ENCODE results near the gene PEMT. TPM values are rescaled to one million over a fixed set of nuclear protein-coding genes. Genes with fewer than 3 reads are reported as not detected.

Gene PEMT
- total RNA-seq, 3 donors from 2014 or later (not counting 1 experiment from before 2014, with no cell fraction given): 10.3 to 13.6 (median 12.6) TPM

- Mint-ChIP-seq H3K9me3 (no peaks in the 10 kb centered on the region), H3K4me1 (peaks cover 0 to 16% of the 10 kb centered on the region in 2 donors), H3K27me3 (ENCODE audit: low read depth in 2 of 2) (no peaks in the 10 kb centered on the region), H3K4me3 (no peak overlapping the region), H3K36me3 (no peaks in the 10 kb centered on the region), H3K27ac (no peak overlapping the region)
- no peaks in the 10 kb centered on the region for H3K27me3 ChIP-seq (ENCODE audit: control insufficient read depth, insufficient read depth, low read length)
- DNase-seq (no peak), ATAC-seq (no peak)
- TF ChIP-seq CTCF (IDR thresholded peaks at IDR 0.05): no peak
- no peaks in the 10 kb centered on the region for H3K36me3 ChIP-seq (ENCODE audit: control insufficient read depth, insufficient read depth, low read length)
- no peak overlapping the region for H3K4me3 ChIP-seq (ENCODE audit: low read length)
- intact Hi-C loops (cut with micrococcal nuclease): no loop called here
- no peaks in the 10 kb centered on the region for H3K9me3 ChIP-seq (ENCODE audit: control insufficient read depth, insufficient read depth, low read length)
- no peak overlapping the region for H3K27ac ChIP-seq (ENCODE audit: low read length)
- H3K4me1 ChIP-seq (ENCODE audit: control insufficient read depth, insufficient read depth, low read length): no peaks in the 10 kb centered on the region
- WGBS (ENCODE audit: insufficient coverage): 94% methylated on average over 33 of the region's 33 CpGs
These were observed 82.6 kb downstream of the PEMT start for GRCh38 chr17:17508646-17509591.

GRCh38 chr17:17508019-17508535 is 83.4 kb downstream of the PEMT start:
- no peaks in the 10 kb centered on the region for H3K27me3 ChIP-seq (ENCODE audit: control insufficient read depth, insufficient read depth, low read length)
- no peaks in the 10 kb centered on the region for H3K4me1 ChIP-seq (ENCODE audit: control insufficient read depth, insufficient read depth, low read length)
- no peak for TF ChIP-seq CTCF (IDR thresholded peaks at IDR 0.05)
- H3K27me3 Mint-ChIP-seq (ENCODE audit: low read depth in 2 of 2): no peaks in the 10 kb centered on the region
- no peaks in the 10 kb centered on the region for H3K36me3 Mint-ChIP-seq
- no peak for ATAC-seq
- H3K4me3 ChIP-seq (ENCODE audit: low read length): no peak overlapping the region
- no peak for DNase-seq
- no peak overlapping the region for H3K27ac Mint-ChIP-seq
- no peak overlapping the region for H3K27ac ChIP-seq (ENCODE audit: low read length)
- no peaks in the 10 kb centered on the region for H3K9me3 Mint-ChIP-seq
- H3K36me3 ChIP-seq (ENCODE audit: control insufficient read depth, insufficient read depth, low read length): no peaks in the 10 kb centered on the region
- no peak overlapping the region for H3K4me3 Mint-ChIP-seq
- intact Hi-C loops (cut with micrococcal nuclease): no loop called here
- H3K4me1 Mint-ChIP-seq: peaks cover 0 to 16% of the 10 kb centered on the region in 2 donors
- WGBS (ENCODE audit: insufficient coverage): 92% methylated on average over 9 of the region's 11 CpGs
- H3K9me3 ChIP-seq (ENCODE audit: control insufficient read depth, insufficient read depth, low read length): no peaks in the 10 kb centered on the region

GRCh38 chr17:17507465-17508011 is 84.0 kb downstream of the PEMT start:
- intact Hi-C loops (cut with micrococcal nuclease): no loop called here
- no peak overlapping the region for H3K27ac ChIP-seq (ENCODE audit: low read length)
- H3K4me3 Mint-ChIP-seq: no peak overlapping the region
- H3K27ac Mint-ChIP-seq: no peak overlapping the region
- H3K36me3 ChIP-seq (ENCODE audit: control insufficient read depth, insufficient read depth, low read length): no peaks in the 10 kb centered on the region
- ATAC-seq (no peak), DNase-seq (no peak)
- no peak overlapping the region for H3K4me3 ChIP-seq (ENCODE audit: low read length)
- 86% methylated on average over 16 of the region's 16 CpGs for WGBS (ENCODE audit: insufficient coverage)
- no peaks in the 10 kb centered on the region for H3K9me3 ChIP-seq (ENCODE audit: control insufficient read depth, insufficient read depth, low read length)
- H3K36me3 Mint-ChIP-seq: no peaks in the 10 kb centered on the region
- peaks cover 0 to 16% of the 10 kb centered on the region in 2 donors for H3K4me1 Mint-ChIP-seq
- H3K27me3 Mint-ChIP-seq (ENCODE audit: low read depth in 2 of 2): no peaks in the 10 kb centered on the region
- no peaks in the 10 kb centered on the region for H3K27me3 ChIP-seq (ENCODE audit: control insufficient read depth, insufficient read depth, low read length)
- no peaks in the 10 kb centered on the region for H3K9me3 Mint-ChIP-seq
- no peaks in the 10 kb centered on the region for H3K4me1 ChIP-seq (ENCODE audit: control insufficient read depth, insufficient read depth, low read length)
- TF ChIP-seq CTCF (IDR thresholded peaks at IDR 0.05): no peak

Measured in natural killer cell (primary cell).